Stimulated activated CD4-positive, alpha-beta T cell treated with anti-CD3 and anti-CD28 coated beads, Interleukin-4, amount 100 ng/mL, for 4 hours (primary cell): ENCODE results near the gene TTC9.

Experiments
- DNase-seq, 2 experiments: peaks; one replicate each; pipeline ENCODE4 v3.0.0-alpha.2; 2020

TTC9 gene

GRCh38 chr14:70718383-70719118 is 76.8 kb downstream of the TTC9 start:
- no peak for DNase-seq

- DNase-seq, result no peak
Measured at GRCh38 chr14:70721542-70721941, 79.8 kb downstream of the TTC9 start.

GRCh38 chr14:70722418-70722817 is 80.7 kb downstream of the TTC9 start:
- no peak for DNase-seq

GRCh38 chr14:70723276-70723675 is 81.6 kb downstream of the TTC9 start:
- no peak for DNase-seq

GRCh38 chr14:70724110-70724509 is 82.4 kb downstream of the TTC9 start:
- DNase-seq, result no peak

- DNase-seq, result no peak
Measured at GRCh38 chr14:70724944-70725343, 83.2 kb downstream of the TTC9 start.
